BE2C (cell line): ENCODE results near the gene OLFM2.
"Not testable (repeated sequence)": the region's sequence is repeated elsewhere in the genome, so short reads cannot be mapped to it uniquely, and the experiment has no call there.

Experiments used
- DNase-seq: peaks from one replicate; pipeline ENCODE4 v3.0.0-alpha.2; 2020
- H3K27me3 ChIP-seq: fragments of 250-450 bp; sonication (Bioruptor Pico); 2 replicates; pipeline ENCODE4 v1.5.1; 2020; ENCODE audit warnings: mild to moderate bottlenecking
- H3K36me3 ChIP-seq: fragments of 250-450 bp; sonication (Bioruptor Pico); 2 replicates; pipeline ENCODE4 v1.5.1; 2020; ENCODE audit warnings: mild to moderate bottlenecking
- H3K4me1 ChIP-seq: fragments of 250-450 bp; sonication (Bioruptor Pico); 2 replicates; pipeline ENCODE4 v1.5.1; 2020
- H3K4me3 ChIP-seq: 2 replicates; pipeline ENCODE4 v1.5.1; 2011; ENCODE audit warnings: low read depth, low read length
- H3K9me3 ChIP-seq: fragments of 250-450 bp; sonication (Bioruptor Pico); 2 replicates; pipeline ENCODE4 v1.5.1; 2020
- CTCF ChIP-seq: IDR thresholded peaks from 2 replicates; pipeline ENCODE4 v1.5.1; 2012; ENCODE audit warnings: mild to moderate bottlenecking, low read depth, low read length

The OLFM2 gene

GRCh38 chr19:9923440-9923839 lies 12.9 kb downstream of the OLFM2 start:
- Histone ChIP-seq H3K4me3 (no peak overlapping the region), H3K9me3 (no peaks in the 10 kb centered on the region; the same call in 1 of the 2 replicates), H3K4me1 (no peaks in the 10 kb centered on the region), H3K27me3 (no peaks in the 10 kb centered on the region), H3K36me3 (no peaks in the 10 kb centered on the region)
- TF ChIP-seq CTCF: no peak
- DNase-seq: no peak

GRCh38 chr19:9922782-9923379 lies 13.4 kb downstream of the OLFM2 start:
- not testable (repeated sequence) for DNase-seq, H3K27me3 ChIP-seq, H3K4me3 ChIP-seq, H3K9me3 ChIP-seq, H3K36me3 ChIP-seq, H3K4me1 ChIP-seq

- Histone ChIP-seq H3K4me3 (no peak overlapping the region), H3K36me3 (no peaks in the 10 kb centered on the region), H3K27me3 (peaks cover 17% of the 10 kb centered on the region), H3K4me1 (no peaks in the 10 kb centered on the region), H3K9me3 (no peaks in the 10 kb centered on the region; the same call in 1 of the 2 replicates)
- TF ChIP-seq CTCF: no peak
- DNase-seq: peak; percentile 50
Observed at GRCh38 chr19:9917321-9917720, 19.0 kb downstream of the OLFM2 start.

GRCh38 chr19:9916719-9917118 lies 19.6 kb downstream of the OLFM2 start:
- TF ChIP-seq CTCF: no peak
- Histone ChIP-seq H3K4me1 (no peaks in the 10 kb centered on the region), H3K27me3 (peaks cover 17% of the 10 kb centered on the region), H3K4me3 (no peak overlapping the region), H3K9me3 (no peaks in the 10 kb centered on the region; the same call in 1 of the 2 replicates), H3K36me3 (no peaks in the 10 kb centered on the region)
- no peak for DNase-seq

- Histone ChIP-seq H3K9me3 (no peaks in the 10 kb centered on the region), H3K4me1 (no peaks in the 10 kb centered on the region), H3K4me3 (peak overlapping the region; percentile 23), H3K27me3 (peaks cover 17% of the 10 kb centered on the region), H3K36me3 (no peaks in the 10 kb centered on the region)
- peak; percentile 42 for TF ChIP-seq CTCF
- DNase-seq: peak; percentile 67
Observed at GRCh38 chr19:9914315-9915207, 21.8 kb downstream of the OLFM2 start.

GRCh38 chr19:9914001-9914314 lies 22.4 kb downstream of the OLFM2 start:
- no peak for TF ChIP-seq CTCF
- H3K4me1 ChIP-seq: no peaks in the 10 kb centered on the region
- no peaks in the 10 kb centered on the region for H3K9me3 ChIP-seq
- peaks cover 17% of the 10 kb centered on the region for H3K27me3 ChIP-seq
- DNase-seq: no peak
- H3K4me3 ChIP-seq: no peak overlapping the region; the same call in 1 of the 2 replicates
- H3K36me3 ChIP-seq: no peaks in the 10 kb centered on the region
